ENCODE measurements around the gene AFF3.

AFF3 gene

GRCh38 chr2:99571021-99571420 is 571.4 kb downstream of the AFF3 start:
- no peak for DNase-seq

GRCh38 chr2:99569386-99569785 is 573.0 kb downstream of the AFF3 start:
- no peak for DNase-seq

DNA sequence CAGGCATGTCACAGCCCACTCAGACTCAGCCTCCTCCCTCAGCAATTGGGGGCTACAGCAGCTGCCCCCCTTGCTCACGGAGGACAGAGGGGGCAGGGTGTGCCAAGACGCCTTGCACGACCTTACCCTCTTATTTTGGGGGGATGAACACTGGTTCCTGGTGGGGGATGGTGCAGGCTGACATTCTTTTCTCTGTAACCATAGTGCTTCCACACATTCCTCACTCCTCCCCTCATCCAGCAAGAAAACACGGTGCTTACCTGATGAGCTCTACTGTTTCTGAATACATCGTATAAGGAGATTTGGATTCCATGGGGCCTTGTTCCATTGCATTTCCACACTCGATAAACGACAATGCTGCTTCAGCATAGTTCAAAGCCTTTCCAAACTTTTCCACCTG is 577.2 kb downstream of the AFF3 start:
- DNase-seq, result no peak

DNA sequence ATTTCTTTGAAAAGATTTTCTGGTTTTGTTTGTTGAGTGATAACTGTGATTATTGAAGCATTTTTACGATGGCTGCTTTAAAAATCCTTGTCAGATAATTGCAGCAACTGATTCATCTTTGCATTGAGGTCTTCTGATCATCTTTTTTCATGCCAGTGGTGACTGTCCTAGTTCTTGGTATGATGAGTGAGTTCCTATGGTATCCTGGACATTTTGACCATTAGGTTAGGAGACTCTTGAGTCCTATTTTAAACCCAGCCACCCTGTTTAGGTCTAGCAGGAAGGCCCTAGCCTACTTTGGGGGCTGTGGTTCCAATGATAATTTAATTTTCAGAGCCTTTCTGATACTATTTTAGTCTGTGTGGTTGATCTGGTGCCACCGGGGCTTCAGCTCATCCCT is 579.9 kb downstream of the AFF3 start:
- no peak for DNase-seq

- DNase-seq, result no peak
These were observed 580.6 kb downstream of the AFF3 start for GRCh38 chr2:99561804-99562203.

GRCh38 chr2:99559075-99559662 is 583.2 kb downstream of the AFF3 start:
- peak; percentile 79 for DNase-seq

- DNase-seq, result no peak
These were observed 587.0 kb downstream of the AFF3 start for GRCh38 chr2:99555404-99555803.

DNA sequence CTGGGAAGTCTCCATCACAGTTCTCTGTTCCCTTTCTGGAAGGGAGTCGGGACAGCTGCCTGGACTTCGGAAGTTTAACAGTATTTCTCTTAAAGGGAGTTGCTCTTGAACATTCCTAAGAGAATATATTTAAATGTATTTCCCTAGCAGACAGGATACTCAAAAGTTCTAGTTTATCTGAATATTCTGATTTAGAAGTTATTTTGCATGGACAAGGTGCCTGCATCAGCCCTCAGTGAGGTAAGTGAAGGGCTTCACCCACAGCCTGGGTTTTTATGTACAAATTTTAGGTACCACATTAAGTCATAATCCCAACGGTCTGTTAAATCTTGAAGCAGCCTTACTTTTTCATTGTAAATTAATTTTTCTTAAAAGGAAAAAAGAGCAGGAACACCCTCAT is 587.5 kb downstream of the AFF3 start:
- DNase-seq, result no peak

- no peak for DNase-seq
These were observed 588.2 kb downstream of the AFF3 start for GRCh38 chr2:99554238-99554637.

GRCh38 chr2:99552529-99552928 is 589.9 kb downstream of the AFF3 start:
- no peak for DNase-seq

DNA sequence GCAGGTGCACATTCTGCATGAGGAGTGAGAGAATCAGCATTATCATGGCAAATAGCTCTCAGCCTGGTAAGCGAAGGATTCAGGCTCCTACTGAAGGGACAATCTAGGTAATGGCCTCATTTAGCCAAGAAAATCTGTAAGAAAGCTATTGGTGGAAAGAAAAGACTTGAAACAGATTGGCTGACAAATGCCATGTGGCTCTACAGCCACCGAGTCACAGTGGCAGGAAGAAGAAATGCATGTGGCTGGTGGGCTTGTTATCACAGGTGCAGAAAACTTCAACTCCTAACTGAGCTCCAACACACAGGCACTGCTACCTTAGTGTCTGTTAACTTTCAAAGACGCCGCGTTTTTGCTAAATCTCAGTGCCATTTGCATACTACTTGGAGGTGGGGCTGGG is 592.0 kb downstream of the AFF3 start:
- DNase-seq, result no peak

DNA sequence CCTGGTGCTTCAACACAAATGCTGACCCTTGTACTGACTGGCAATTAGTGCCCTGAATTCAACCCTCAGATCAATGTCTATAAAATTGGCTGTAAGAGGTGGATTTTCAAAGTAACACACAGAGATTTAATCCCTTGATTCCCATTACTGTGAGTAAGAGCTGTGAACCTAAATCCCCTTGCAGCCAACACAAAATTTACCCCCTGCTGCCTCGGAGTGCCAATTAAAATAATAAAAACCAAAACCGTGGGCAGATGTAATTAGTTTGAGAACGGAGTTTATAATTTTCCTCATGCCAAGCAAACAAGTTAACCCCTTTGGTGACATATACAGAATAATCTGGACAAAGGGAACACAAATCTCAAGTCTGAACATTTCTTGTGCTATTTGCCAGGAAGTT is 596.8 kb downstream of the AFF3 start:
- no peak for DNase-seq

- DNase-seq, result no peak
These were observed 597.3 kb downstream of the AFF3 start for GRCh38 chr2:99545066-99545465.

GRCh38 chr2:99544608-99545007 is 597.8 kb downstream of the AFF3 start:
- DNase-seq, result no peak

DNA sequence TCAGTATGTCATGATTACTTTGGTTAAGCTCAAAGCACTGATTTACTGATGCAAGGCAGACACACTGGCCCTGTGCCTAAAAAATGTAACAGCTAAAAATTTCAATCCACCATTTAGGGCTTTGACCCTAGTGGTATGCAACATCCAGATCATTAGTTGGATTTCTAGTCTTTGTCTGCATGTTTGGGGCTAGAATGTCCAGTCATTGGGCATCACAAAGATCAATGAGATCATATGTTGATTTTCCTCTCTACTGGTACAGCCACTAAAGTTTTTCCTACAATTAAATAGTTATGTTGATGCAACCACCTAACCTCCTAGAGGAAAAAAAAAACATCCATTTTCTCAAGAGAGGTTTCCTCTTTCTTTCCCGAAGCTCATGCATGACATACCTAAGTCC is 599.1 kb downstream of the AFF3 start:
- no peak for DNase-seq

GRCh38 chr2:99537910-99538485 is 604.4 kb downstream of the AFF3 start:
- DNase-seq, result no peak

DNA sequence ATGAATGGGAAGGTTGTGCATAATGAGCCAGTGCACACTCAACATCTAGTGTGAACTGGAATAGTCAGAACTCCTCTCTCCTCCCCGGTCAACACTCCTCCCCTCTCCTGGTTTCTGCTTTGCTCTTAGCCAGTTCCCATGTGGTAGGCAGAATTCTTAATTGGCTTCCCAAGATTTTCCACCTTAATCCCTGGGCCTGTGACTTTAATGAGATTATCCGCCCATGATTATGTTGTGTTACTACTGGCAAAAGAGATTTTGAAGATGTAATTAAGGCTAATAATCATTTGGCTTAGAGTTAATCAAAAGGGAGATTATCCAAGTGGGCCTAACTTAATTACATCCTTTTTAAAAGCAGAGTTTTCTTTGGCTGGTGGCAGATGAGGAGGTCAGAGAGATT is 618.3 kb downstream of the AFF3 start:
- no peak for DNase-seq

DNA sequence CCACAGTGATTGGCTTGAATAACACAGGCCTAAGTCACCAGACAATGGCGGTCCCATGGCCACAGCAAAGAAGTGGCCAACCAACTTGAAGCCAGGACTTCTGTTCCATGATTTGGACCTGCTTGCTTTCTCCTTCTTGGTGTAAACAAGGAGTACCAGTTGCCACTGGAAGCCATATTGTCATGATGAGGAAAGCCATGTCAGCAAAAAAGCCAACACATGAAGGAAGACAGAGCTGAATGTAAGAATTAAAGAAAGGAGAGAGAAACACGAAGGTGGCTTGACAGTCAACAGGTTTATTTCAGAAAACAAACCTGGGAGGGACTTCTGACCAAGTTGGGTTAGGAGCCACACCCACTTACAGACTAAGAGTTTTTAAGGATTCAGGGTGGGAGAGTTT is 620.2 kb downstream of the AFF3 start:
- no peak for DNase-seq

DNA sequence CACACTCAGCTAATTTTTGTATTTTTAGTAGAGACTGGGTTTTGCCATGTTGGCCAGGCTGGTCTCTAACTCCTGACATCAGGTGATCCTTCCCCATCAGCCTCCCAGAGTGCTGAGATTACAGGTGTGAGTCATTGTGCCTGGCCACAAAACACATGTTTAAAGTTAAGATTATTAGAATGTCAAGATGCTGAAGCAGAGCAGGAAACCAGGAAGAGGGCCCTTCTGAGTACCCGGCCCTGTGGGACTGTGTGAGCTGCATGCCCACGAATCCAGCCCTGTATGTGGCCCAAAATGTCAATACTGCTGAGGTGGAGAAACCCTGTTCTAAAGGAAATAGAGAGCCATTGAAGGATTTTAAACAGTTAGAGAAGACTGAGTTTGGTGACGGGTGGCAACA is 621.6 kb downstream of the AFF3 start:
- DNase-seq, result no peak

DNA sequence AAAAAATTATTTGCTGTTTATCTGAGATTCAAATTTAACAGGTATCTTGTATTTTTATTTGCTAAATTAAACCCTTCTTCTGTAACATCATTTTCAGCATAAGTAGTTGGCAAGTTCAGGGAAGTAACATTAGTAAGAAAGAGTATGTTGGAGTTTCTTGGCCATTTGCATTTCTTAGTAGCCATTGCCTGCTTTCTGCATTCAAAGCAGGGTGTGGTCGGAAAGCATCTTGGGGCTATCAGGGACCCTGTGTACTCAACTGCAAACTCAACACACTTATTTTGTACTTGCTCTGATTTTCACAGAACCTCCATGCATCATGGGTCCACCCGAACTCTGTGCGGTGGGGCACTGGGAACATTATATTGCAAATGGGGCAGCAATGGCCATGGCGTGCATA is 622.2 kb downstream of the AFF3 start:
- DNase-seq, result no peak

- no peak for DNase-seq
These were observed 628.0 kb downstream of the AFF3 start for GRCh38 chr2:99514357-99514756.

GRCh38 chr2:99512181-99512591 is 630.2 kb downstream of the AFF3 start:
- no peak for DNase-seq

- no peak for DNase-seq
These were observed 633.0 kb downstream of the AFF3 start for GRCh38 chr2:99509387-99509786.

DNA sequence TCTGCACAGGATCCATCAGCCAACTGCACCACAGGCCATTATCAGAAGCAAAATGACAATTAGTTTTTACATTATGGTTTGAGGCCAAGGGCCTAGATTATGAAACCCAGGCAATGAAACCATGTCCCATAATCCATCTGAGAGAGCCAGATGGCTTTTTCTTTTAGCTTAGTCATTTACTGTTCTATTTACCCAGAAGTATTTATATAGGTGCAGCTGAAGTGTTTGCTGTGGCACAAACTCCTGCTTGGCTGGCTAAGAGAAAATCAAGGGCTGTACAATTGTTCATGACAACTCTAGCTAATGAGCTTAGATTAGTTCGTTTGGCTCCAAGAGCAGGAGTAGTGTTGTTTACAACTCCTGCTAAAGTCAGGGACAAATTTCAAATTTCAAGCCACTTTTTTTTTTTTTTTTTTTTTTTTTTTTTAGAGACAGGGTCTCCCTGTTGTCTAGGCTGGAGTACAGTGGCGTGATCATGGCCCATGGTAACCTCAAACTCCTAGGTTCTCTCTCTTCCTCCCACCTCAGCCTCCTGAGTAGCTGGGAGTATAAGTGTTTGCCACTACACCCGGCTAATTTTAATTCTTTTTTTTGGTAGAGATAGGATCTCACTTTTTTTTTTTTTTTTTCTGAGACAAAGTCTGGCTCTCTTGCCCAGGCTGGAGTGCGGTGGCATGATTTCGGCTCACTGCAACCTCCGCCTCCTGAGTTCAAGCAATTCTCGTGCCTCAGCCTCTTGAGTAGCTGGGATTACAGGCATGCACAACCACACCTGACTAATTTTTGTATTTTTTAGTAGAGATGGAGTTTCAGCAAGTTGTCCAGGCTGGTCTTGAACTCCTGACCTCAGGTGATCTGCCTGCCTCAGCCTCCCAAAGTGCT is 634.2 kb downstream of the AFF3 start:
- no peak for DNase-seq
